H9 (cell line): ENCODE results near the gene SLC26A2. TPM values are rescaled to one million over a fixed set of nuclear protein-coding genes. Genes with fewer than 3 reads are reported as not detected.

Experiments used
- DNase-seq: peaks from one replicate; pipeline ENCODE4 v3.0.0-alpha.2; 2017
- H2AFZ ChIP-seq: one replicate; pipeline ENCODE4 v1.6.1; 2013; ENCODE audit warnings: mild to moderate bottlenecking, low read length, control low read depth, moderate library complexity
- H2AK5ac ChIP-seq: 2 replicates; pipeline ENCODE4 v1.6.1; 2013; ENCODE audit warnings: low read length, control low read depth, mixed read lengths; ENCODE audit not compliant: insufficient read length
- H2BK120ac ChIP-seq: one replicate; pipeline ENCODE4 v1.6.1; 2013; ENCODE audit warnings: low read depth, mild to moderate bottlenecking, low read length, control low read depth, inconsistent platforms; ENCODE audit not compliant: poor library complexity, severe bottlenecking
- H2BK12ac ChIP-seq: 2 replicates; pipeline ENCODE4 v1.6.1; 2013; ENCODE audit warnings: low read length, control low read depth, mixed read lengths, low read depth; ENCODE audit not compliant: insufficient read length
- H2BK15ac ChIP-seq: 2 replicates; pipeline ENCODE4 v1.6.1; 2013; ENCODE audit warnings: low read depth, low read length, control low read depth
- H2BK20ac ChIP-seq: one replicate; pipeline ENCODE4 v1.6.1; 2013; ENCODE audit warnings: low read depth, mild to moderate bottlenecking, low read length, control low read depth, inconsistent platforms; ENCODE audit not compliant: poor library complexity, severe bottlenecking
- H2BK5ac ChIP-seq: 2 replicates; pipeline ENCODE4 v1.6.1; 2013; ENCODE audit warnings: low read length, control low read depth, mixed read lengths; ENCODE audit not compliant: insufficient read length
- H3K14ac ChIP-seq: 2 replicates; pipeline ENCODE4 v1.6.1; 2013; ENCODE audit warnings: low read length, control low read depth; ENCODE audit not compliant: insufficient read depth
- H3K18ac ChIP-seq: 2 replicates; pipeline ENCODE4 v1.6.1; 2013; ENCODE audit warnings: low read depth, mild to moderate bottlenecking, mixed read lengths, low read length, control low read depth; ENCODE audit not compliant: insufficient read length
- H3K23ac ChIP-seq: 2 replicates; pipeline ENCODE4 v1.6.1; 2013; ENCODE audit warnings: low read length, control low read depth, mixed read lengths, low read depth; ENCODE audit not compliant: insufficient read length
- H3K23me2 ChIP-seq: 2 replicates; pipeline ENCODE4 v1.6.1; 2013; ENCODE audit warnings: low read depth, mild to moderate bottlenecking, mixed read lengths, low read length, control low read depth; ENCODE audit not compliant: insufficient read length, poor library complexity, severe bottlenecking
- H3K27ac ChIP-seq: 2 replicates; pipeline ENCODE4 v1.5.1; 2013; ENCODE audit warnings: low read length, control low read depth, mixed read lengths, low read depth; ENCODE audit not compliant: insufficient read length
- H3K27me3 ChIP-seq: 2 replicates; pipeline ENCODE4 v1.6.1; 2013; ENCODE audit warnings: low read length, control low read depth, inconsistent platforms; ENCODE audit not compliant: insufficient read depth
- H3K4ac ChIP-seq: 2 replicates; pipeline ENCODE4 v1.6.1; 2013; ENCODE audit warnings: low read depth, mild to moderate bottlenecking, control low read depth, inconsistent platforms, low read length, moderate library complexity
- H3K4me1 ChIP-seq: 2 replicates; pipeline ENCODE4 v1.6.1; 2013; ENCODE audit warnings: low read length, control low read depth, inconsistent platforms; ENCODE audit not compliant: insufficient read depth
- H3K4me2 ChIP-seq: 2 replicates; pipeline ENCODE4 v1.6.1; 2013; ENCODE audit warnings: low read length, control low read depth, mixed read lengths; ENCODE audit not compliant: insufficient read length, insufficient read depth
- H3K56ac ChIP-seq: 2 replicates; pipeline ENCODE4 v1.6.1; 2013; ENCODE audit warnings: low read depth, mild to moderate bottlenecking, mixed read lengths, low read length, control low read depth; ENCODE audit not compliant: insufficient read length
- H3K79me1 ChIP-seq: 2 replicates; pipeline ENCODE4 v1.6.1; 2013; ENCODE audit warnings: low read depth, mild to moderate bottlenecking, moderate library complexity, low read length, control low read depth, inconsistent platforms; ENCODE audit not compliant: insufficient read depth, poor library complexity, severe bottlenecking
- H3K79me2 ChIP-seq: 2 replicates; pipeline ENCODE4 v1.6.1; 2013; ENCODE audit warnings: low read length, control low read depth, inconsistent platforms; ENCODE audit not compliant: insufficient read depth
- H3K9ac ChIP-seq: 2 replicates; pipeline ENCODE4 v1.6.1; 2013; ENCODE audit warnings: low read length, control low read depth, mixed read lengths; ENCODE audit not compliant: insufficient read length; ENCODE audit errors: extremely low read depth
- H3K9me3 ChIP-seq: one replicate; pipeline ENCODE4 v1.6.1; 2013; ENCODE audit warnings: low read depth, low read length, inconsistent platforms; ENCODE audit not compliant: control insufficient read depth
- H3T11ph ChIP-seq: one replicate; pipeline ENCODE4 v1.6.1; 2013; ENCODE audit warnings: mild to moderate bottlenecking, low read length, control low read depth, inconsistent platforms
- H4K20me1 ChIP-seq: one replicate; pipeline ENCODE4 v1.6.1; 2013; ENCODE audit not compliant: control insufficient read depth, insufficient read length, insufficient read depth
- H4K5ac ChIP-seq: 2 replicates; pipeline ENCODE4 v1.6.1; 2013; ENCODE audit warnings: low read depth, mild to moderate bottlenecking, mixed read lengths, low read length, control low read depth; ENCODE audit not compliant: insufficient read length
- H4K8ac ChIP-seq: replicated peaks from 2 replicates; pipeline ENCODE4 v1.6.1; 2013; ENCODE audit warnings: low read length, control low read depth, mixed read lengths, low read depth; ENCODE audit not compliant: insufficient read length
- H4K91ac ChIP-seq: 2 replicates; pipeline ENCODE4 v1.6.1; 2013; ENCODE audit warnings: low read depth, mild to moderate bottlenecking, moderate library complexity, mixed read lengths, low read length, control low read depth; ENCODE audit not compliant: insufficient read length
- H3K27ac Mint-ChIP-seq, 3 experiments: 2 replicates in 2 of 3; 3 replicates in 1 of 3; pipeline ENCODE4 v1.8.0; 2020 to 2021; ENCODE audit warnings: mixed read lengths in 3 of 3, mild to moderate bottlenecking in 1 of 3, moderate library complexity in 1 of 3
- H3K27me3 Mint-ChIP-seq: 2 replicates; pipeline ENCODE4 v1.8.0; 2021; ENCODE audit warnings: low read depth, mild to moderate bottlenecking, moderate library complexity, mixed read lengths
- H3K36me3 Mint-ChIP-seq, 3 experiments: 2 replicates in 2 of 3; 3 replicates in 1 of 3; pipeline ENCODE4 v1.8.0; 2020 to 2021; ENCODE audit warnings: low read depth in 3 of 3, mixed read lengths in 3 of 3; ENCODE audit not compliant: insufficient read depth in 1 of 3
- H3K4me1 Mint-ChIP-seq, 2 experiments: 2 replicates each; pipeline ENCODE4 v1.8.0; 2020; ENCODE audit warnings: mixed read lengths in 2 of 2
- H3K4me3 Mint-ChIP-seq, 2 experiments: 2 replicates in 1 of 2; 3 replicates in 1 of 2; pipeline ENCODE4 v1.8.0; 2020 to 2021; ENCODE audit warnings: mild to moderate bottlenecking in 2 of 2, mixed read lengths in 2 of 2, moderate library complexity in 1 of 2
- H3K9me3 Mint-ChIP-seq, 2 experiments: 2 replicates in 1 of 2; 3 replicates in 1 of 2; pipeline ENCODE4 v1.8.0; 2020; ENCODE audit warnings: mild to moderate bottlenecking in 2 of 2, mixed read lengths in 2 of 2, moderate library complexity in 1 of 2
- CTCF ChIP-seq: fragments of 200-600 bp; sonication (generic); conservative IDR thresholded peaks from 3 replicates; pipeline ENCODE4 v1.8.0; 2021; ENCODE audit warnings: antibody characterized with exemption, mild to moderate bottlenecking
- WGBS: extraction: QIAGEN DNeasy Blood & Tissue Kit; methylation state at CpG from one replicate; pipeline ENCODE4 v1.1.7; 2013; ENCODE audit warnings: missing lambda C conversion rate, low lambda C conversion rate, mixed read lengths; ENCODE audit not compliant: insufficient read length; ENCODE audit errors: extremely low coverage; 5-methylcytosine and 5-hydroxymethylcytosine counted together
- total RNA-seq: library from RNA; stranded (reverse); gene quantifications from 2 replicates; pipeline ENCODE4 v1.2.1, GENCODE V29; 2021

The SLC26A2 gene
- total RNA-seq, 1 experiment from 2014 or later: 5.9 TPM

- no peak overlapping the region for H4K91ac ChIP-seq
- Mint-ChIP-seq H3K9me3 (no peaks in the 10 kb centered on the region; a peak in 1 of 5 replicates), H3K4me3 (peak overlapping the region; percentile 88 to 95), H3K27ac (peak overlapping the region in 2 of 3 experiments; percentile 37 to 85; a peak in 1 of 7 replicates), H3K27me3 (no peaks in the 10 kb centered on the region), H3K4me1 (peaks cover 19 to 23% of the 10 kb centered on the region in 2 experiments), H3K36me3 (peaks cover 16 to 21% (median 20%) of the 10 kb centered on the region in 3 experiments; a peak in 6 of 7 replicates)
- no peak overlapping the region for H2BK20ac ChIP-seq
- H3T11ph ChIP-seq: no peak overlapping the region
- no peak overlapping the region for H3K18ac ChIP-seq
- no peak overlapping the region for H2AFZ ChIP-seq
- no peak overlapping the region for H3K56ac ChIP-seq
- H3K9ac ChIP-seq: no peak overlapping the region
- H3K27me3 ChIP-seq: no peaks in the 10 kb centered on the region
- TF ChIP-seq CTCF: peak; percentile 64
- peak; percentile 56 for DNase-seq
- H2BK12ac ChIP-seq: no peak overlapping the region
- no peaks in the 10 kb centered on the region for H3K9me3 ChIP-seq
- no peak overlapping the region for H3K27ac ChIP-seq
- no peaks in the 10 kb centered on the region; the same call in 1 of the 2 replicates for H3K79me2 ChIP-seq
- WGBS: no CpG with 5 or more reads among the region's 8 CpGs
- H2BK5ac ChIP-seq: no peak overlapping the region
- no peaks in the 10 kb centered on the region for H4K20me1 ChIP-seq
- H3K23me2 ChIP-seq: peaks cover 13% of the 10 kb centered on the region
- H2BK120ac ChIP-seq: no peak overlapping the region
- H2BK15ac ChIP-seq: no peak overlapping the region
- no peak overlapping the region for H4K8ac ChIP-seq
- H3K4ac ChIP-seq: no peak overlapping the region
- no peaks in the 10 kb centered on the region for H3K79me1 ChIP-seq
- no peak overlapping the region for H4K5ac ChIP-seq
- peak overlapping the region; percentile 95 for H3K4me2 ChIP-seq
- no peak overlapping the region for H3K14ac ChIP-seq
- H3K23ac ChIP-seq: no peak overlapping the region
- H2AK5ac ChIP-seq: no peak overlapping the region
- H3K4me1 ChIP-seq: peaks cover 2% of the 10 kb centered on the region; the same call in 1 of the 2 replicates
These were observed 41.3 kb downstream of the SLC26A2 start for GRCh38 chr5:150001660-150002486.
